DOHH2 (cell line): Measurements from ENCODE around the gene TP63.

ENCODE experiments used
- CTCF ChIP-seq: fragments of 200-600 bp; sonication (generic); IDR thresholded peaks from one replicate; pipeline ENCODE4 v1.5.1; 2014; ENCODE audit warnings: antibody characterized with exemption, mild to moderate bottlenecking, low read depth, low read length; ENCODE audit not compliant: poor library complexity, severe bottlenecking
- EZH2phosphoT487 ChIP-seq: fragments of 200-600 bp; sonication (generic); IDR thresholded peaks from 2 replicates; pipeline ENCODE4 v1.6.1; 2017; ENCODE audit warnings: borderline replicate concordance, mild to moderate bottlenecking, antibody characterized with exemption, low read length, moderate library complexity, mixed read lengths

- TF ChIP-seq CTCF = no peak
- no peak for TF ChIP-seq EZH2phosphoT487
Observed at GRCh38 chr3:189683546-189684255, 52.5 kb downstream of the TP63 start.
